Omental fat pad (tissue), 4 donors: ENCODE data around the gene NTN1. TPM values are rescaled to one million over a fixed set of nuclear protein-coding genes. Genes with fewer than 3 reads are reported as not detected.

ENCODE experiments used
- ATAC-seq: fragments of 150-250 bp; one replicate; pipeline ENCODE4 v1.9.1; 2016; ENCODE audit warnings: mild to moderate bottlenecking, moderate library complexity; ENCODE audit not compliant: low FRiP score
- DNase-seq: peaks from one replicate; pipeline ENCODE4 v3.0.0-alpha.2; 2019; ENCODE audit warnings: low spot score
- total RNA-seq, 4 donors: library from RNA; depleted of rRNA; stranded (reverse); fragments of >200 nt; gene quantifications; one replicate each; pipeline ENCODE4 v1.1.0, GENCODE V29; 2016
- TF ChIP-seq, protein P1 (sequence below), 3 donors: fragments of 450-650 bp; IDR thresholded peaks; one replicate each; pipeline ENCODE4 v1.5.1; 2016 to 2017; ENCODE audit warnings: antibody characterized with exemption in 3 of 3, mild to moderate bottlenecking in 3 of 3, moderate library complexity in 2 of 3

The NTN1 gene
- total RNA-seq, 4 donors from 2014 or later: 0.69 to 7.3 (median 2.5) TPM

DNA sequence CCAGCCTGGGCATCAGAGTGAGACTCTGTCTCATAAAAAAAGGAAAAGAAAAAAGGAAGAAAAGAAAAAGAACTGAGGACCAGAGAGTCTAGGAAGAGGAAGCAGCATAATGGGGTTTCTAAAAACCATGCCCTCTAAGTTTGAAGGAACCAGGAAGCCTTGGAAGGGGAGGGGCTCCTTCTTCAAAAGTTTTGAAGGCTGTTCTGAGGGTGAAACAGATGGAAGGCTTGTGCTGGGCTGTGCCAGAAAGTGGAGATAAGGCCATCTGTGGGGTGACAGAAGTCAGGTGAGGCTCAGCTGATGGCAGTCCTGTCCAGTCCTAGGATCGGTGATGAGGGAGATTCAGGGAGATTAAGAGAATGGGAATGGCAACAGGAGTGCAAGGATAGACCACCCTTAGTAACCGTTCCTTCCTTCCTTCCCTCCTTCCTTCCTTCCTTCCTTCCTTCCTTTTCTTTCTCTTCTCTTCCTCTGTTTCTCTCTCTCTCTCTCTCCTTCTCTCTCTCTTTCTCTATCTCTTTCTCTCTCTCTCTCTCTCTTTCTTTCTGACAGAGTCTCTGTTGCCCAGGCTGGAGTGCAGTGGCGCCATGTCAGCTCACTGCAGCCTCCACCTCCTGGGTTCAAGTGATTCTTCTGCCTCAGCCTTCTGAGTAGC is 182.6 kb downstream of the NTN1 start:
- TF ChIP-seq, protein P1, sequence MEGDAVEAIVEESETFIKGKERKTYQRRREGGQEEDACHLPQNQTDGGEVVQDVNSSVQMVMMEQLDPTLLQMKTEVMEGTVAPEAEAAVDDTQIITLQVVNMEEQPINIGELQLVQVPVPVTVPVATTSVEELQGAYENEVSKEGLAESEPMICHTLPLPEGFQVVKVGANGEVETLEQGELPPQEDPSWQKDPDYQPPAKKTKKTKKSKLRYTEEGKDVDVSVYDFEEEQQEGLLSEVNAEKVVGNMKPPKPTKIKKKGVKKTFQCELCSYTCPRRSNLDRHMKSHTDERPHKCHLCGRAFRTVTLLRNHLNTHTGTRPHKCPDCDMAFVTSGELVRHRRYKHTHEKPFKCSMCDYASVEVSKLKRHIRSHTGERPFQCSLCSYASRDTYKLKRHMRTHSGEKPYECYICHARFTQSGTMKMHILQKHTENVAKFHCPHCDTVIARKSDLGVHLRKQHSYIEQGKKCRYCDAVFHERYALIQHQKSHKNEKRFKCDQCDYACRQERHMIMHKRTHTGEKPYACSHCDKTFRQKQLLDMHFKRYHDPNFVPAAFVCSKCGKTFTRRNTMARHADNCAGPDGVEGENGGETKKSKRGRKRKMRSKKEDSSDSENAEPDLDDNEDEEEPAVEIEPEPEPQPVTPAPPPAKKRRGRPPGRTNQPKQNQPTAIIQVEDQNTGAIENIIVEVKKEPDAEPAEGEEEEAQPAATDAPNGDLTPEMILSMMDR (IDR thresholded peaks at IDR 0.05): no peak
- ATAC-seq (no peak), DNase-seq (no peak)

DNA sequence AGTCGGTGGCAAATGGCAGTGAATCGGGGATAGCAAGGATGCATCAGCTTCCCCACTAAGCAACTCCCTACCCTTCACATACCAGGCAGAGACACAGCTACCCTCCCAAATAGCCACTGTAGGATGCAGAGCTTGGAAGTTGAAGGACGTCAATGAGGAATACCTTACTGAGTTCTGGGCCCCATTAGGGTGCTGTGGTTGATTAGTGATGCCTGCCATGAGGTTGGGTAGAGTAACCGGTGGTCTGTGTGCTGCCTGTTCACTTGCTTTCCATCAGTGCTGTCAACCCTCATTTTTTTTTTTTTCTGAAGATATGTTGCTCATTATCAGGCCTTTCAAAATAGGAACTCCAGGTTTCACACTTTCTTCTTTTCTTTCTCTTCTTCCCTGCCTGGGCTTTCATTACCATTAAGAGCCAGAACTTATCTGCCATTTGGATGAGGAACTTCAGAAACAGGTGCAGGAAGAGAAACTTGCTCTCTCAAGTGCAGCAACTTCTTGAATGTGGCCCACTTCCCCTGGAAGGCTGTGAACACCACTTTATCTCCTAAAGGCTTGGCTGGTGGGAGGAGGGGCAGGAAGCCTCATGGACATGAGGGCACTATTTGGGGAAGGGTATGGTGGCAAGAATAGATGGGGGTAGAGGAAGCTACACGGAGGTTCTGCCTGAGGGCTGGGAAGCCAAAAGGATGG is 183.5 kb downstream of the NTN1 start:
- no peak for ATAC-seq
- TF ChIP-seq, protein P1 (IDR thresholded peaks at IDR 0.05): no peak
- no peak for DNase-seq

DNA sequence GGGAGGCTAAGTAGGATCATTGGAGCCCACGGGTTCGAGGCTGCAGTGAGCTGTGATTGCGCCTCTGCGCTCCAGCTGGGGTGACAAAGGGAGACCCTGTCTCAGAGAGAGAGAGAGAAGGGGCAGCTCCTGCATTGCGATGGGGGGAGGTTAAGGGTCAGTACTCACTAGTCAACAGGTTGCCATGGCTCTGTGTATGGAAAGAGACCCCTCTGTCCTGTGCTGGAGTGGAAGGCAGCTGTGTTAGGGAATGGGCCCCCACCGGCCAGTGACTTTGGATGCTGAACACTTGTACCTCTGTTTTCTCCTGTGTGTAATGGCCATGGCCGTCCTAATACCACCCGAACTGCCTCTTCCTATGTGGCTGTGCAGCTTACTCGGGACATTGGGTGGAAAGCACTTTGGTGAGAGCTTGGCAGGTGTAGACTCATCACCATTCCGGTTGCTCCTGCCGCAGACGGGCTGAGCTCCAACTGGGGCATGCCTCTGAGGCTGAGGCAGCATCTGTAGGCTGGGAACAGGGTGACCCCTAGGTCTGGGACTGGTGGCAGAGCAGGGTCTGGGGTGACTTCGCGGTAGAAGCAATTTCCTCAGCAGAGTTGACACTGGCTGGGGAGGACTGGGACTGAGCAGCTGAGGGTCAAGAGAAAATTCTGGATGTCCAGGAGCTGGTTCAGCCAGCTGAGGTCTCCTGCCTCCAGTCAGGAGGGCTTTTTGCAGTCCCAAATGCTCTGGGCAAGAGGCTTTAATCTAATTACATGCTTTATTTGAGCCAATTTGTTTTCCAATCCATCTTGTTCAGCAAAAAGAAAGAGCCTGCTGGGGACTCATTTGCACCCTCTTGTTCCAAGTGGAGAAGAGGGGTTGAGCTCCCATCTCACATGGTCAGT is 184.5 kb downstream of the NTN1 start:
- DNase-seq: no peak
- no peak for ATAC-seq
- TF ChIP-seq, protein P1 (IDR thresholded peaks at IDR 0.05): no peak

DNA sequence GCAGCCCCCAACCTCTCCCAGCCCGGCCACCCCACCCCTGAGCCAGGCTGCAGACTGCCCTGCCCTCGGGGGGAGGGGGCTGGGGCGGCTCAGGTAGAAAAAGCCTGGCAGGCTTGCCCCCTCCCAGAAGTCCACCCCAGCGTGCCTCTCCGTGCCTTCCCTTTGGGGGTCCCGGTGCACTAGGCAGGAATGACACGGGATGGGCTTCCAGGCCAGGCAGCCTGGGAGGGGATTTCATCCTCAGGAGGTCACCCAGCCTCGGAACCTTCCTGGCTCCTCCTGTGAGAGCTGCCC is 185.0 kb downstream of the NTN1 start:
- DNase-seq: no peak
- TF ChIP-seq, protein P1 (IDR thresholded peaks at IDR 0.05): no peak
- ATAC-seq: no peak

DNA sequence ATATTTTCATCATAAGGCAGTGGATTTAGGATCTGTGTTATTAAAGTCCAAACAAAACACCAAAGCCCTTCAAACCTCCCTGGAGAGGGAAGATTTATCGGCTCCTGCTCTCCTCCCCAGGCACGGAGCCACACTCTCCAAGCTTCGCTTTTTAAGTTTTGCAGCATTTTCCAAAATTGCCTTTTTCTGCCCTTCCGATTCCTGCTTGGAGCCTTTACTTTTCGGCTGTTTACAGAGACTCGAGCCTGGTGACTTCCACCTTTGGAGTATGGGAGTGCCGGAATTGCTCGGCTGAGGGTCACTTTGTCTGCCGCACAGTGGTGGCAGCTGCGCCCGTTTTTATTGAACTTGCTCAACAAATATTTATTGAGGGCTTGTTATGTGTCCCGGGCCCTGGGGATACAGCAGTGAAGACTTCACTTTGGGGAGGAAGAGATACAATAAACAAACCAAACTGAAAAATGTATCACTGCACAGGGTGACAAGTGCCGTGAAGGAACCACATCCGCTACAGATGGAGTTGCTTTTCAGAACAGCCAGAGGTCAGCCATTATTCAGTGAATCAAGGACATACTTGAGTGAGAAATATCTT is 185.5 kb downstream of the NTN1 start:
- DNase-seq (no peak), ATAC-seq (no peak)
- TF ChIP-seq, protein P1 (IDR thresholded peaks at IDR 0.05): no peak

DNA sequence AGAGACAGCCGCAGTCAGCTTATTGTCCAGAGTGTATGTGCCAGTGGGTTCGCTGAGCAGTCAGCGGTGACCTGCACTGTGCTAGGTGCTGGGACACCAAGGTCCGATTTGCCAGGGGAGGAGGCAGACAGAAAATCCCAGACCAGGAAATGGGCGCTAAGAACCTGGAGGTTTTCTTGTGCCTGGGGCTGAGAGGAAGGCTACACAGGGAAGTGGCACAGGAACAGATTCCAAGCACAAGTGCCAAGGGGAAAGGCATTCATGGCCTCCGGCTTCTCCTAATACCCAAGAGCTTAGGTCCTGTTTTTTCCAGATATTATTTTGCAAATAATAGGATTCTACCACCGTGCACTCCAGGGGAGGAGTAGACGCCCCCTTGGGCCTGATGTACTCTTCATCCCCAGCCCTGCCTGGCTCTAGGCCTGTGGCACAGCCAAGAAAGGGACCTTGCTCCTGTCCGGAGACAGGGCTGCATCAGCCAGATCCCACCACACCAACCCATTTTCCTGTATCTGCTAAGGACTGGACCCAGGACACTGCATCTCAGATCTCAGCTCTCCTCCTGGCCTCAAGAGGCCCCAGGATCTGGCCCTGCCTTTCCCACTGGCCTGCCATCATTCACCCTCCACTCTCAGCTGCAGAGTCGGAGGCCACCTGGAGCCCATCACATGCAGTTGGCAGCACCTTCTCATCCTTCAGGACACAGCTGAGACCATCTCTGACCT is 187.2 kb downstream of the NTN1 start:
- DNase-seq (no peak), ATAC-seq (no peak)
- TF ChIP-seq, protein P1 (IDR thresholded peaks at IDR 0.05): no peak
